GM18907 (cell line): ENCODE measurements around the gene ZBTB20.

ENCODE experiments used
- ATAC-seq: cut with Tn5 transposase; IDR thresholded peaks from one replicate; pipeline ENCODE4 v1.9.1; 2021; ENCODE audit warnings: mild to moderate bottlenecking, moderate library complexity; ENCODE audit not compliant: unreplicated experiment

ZBTB20 gene

DNA sequence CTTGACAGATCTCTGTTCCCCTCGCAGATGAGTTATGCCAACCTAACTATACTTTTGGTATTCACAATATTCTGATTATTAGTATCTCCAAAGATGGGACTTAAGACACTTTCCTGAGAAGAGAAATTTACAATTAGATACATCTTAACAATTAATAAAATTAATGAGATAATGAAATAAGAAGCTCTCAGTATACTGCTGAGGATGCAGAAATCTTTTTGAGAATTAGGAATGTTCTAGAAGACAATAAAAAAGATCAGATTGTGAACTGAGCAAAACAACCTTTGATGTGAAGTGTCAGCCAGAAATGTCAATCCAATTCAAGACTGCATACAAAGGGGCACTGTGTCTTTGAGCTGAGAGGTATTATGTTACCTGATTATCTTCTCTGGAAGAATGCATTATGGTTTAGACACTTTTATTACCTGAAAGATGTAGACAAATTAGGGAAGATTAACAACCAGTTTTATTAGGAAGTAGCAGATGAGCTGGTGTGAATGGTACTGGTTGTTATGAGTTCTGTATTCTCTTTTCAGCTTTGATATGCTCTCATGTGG lies 590.4 kb downstream of the ZBTB20 start:
- ATAC-seq, result no peak

DNA sequence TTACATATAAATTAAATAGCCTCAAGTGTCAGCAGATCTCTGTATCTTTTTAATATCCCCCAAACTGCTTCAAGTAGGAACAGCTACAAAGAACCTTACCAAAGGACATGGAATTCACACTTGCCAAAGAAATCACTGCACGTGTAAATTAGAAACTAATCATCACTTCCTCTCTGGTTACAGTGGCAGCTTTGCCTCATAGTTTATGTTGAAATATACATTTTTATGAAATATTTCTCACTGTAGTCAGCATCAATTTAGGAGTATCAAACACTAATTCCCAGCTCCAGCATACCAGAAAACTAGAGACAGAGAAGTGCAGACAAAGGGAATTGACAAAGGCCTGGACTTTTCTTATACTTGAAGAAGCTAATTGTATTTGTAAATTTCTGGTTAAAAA lies 592.4 kb downstream of the ZBTB20 start:
- no peak for ATAC-seq

DNA sequence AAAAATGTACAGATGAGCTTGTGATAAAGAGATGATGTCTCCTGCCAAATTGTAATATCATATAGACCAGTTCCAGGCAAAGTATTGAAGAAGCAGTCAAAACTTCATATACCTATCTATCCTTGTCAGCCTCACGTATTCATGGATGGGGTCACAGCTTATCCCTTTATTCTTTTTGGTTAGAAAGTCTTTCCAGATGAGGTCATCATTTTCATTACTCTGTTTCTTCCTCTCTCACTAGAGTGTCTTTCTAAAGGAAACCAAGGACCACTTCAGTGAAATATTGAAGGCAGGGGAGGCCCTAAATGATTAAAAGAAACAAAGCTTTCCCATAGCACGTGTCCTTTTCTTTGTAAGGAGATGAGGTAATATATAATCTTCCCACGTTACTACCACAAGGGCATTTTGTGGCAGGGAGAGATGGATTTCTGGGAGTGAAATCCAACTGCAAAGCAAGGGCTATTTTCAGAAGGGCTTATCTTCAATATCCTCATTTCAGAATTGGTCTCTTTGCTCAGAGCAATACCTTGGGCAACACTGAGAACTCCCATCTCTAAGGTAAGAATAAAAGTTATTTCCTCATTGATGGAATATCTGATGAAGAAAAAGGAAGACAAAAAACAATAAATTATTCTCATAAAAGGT lies 593.0 kb downstream of the ZBTB20 start:
- ATAC-seq, result no peak

DNA sequence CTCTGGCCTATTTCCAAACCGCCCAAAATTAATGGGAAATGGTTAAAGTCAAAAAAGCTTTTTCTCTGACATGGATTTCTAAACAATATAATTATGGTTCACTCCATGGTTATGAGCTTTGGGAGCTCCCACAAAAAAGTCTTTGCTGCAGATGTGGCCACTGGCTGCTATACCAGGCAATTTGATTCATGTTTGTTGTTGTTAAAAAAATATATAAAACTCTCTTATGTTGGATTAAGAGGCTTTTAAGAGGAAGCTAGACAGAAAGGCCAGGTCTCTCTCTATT lies 594.6 kb downstream of the ZBTB20 start:
- no peak for ATAC-seq

DNA sequence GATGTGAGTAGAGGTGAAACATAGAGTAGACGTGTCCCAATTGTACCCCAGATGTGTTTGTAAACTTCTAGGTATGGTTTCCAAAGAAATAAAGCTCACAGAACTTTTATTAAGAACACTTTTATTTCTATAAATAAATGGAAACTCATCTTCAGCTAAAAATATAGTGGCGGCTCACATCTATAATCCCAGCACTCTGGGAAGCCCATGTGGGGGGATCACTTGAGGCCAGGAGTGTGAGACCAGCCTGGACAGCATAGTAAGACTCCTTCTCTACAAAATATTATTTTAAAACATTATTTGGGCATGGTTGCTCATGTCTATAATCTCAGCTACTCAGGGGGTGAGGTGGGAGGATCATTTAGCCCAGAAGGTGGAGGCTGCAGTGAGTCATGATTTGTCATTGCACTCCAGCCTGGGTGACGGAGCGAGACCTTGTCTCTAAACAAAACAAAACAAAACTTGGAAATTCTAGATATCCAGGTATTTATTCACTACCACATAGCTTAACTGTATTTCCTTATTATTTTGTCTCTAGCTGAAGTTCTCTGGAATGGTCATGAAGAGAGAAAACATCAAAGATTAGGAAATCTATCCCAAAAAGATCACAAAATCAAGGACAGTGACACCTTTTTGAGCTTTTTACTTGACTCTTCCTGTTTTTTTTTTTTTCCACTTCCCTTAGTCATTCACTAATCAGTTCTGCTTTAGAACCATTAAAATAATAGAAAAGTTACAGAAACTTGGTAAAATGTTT lies 595.1 kb downstream of the ZBTB20 start:
- no peak for ATAC-seq

DNA sequence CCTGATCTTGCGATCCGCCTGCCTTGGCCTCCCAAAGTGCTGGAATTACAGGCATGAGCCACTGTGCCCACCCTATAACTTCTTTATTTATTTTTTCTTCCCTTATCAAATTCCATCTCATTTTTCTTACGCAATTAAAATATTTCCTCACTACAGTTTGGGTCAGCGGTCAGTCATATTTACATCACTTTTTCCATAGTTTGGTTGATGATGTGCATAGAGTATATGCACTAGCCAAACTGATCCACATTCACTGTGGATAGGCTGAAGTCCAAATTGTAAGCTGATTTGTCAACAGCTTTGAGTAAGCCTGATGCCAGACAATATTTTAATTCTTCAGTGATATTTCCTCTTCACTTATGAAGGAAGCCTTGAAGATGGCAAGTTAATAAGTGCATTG lies 596.9 kb downstream of the ZBTB20 start:
- ATAC-seq, result no peak

DNA sequence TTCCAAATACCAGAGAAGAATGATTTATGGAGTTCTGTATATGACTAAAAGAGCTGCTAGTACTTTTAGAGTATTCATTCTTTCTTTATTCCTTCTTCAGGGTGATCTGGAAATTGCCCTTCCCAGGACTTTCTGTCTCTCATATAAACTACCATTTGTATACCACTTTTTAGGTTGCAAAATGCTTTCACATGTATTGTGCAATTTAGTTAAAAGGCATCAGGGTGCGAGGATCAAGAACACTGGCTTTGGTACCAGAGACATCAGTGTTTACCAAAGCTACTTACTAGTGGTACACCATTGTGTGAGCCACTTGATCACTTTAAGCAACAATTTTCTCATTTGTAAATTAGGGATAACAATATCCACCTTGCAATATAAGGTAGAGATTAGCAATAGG lies 601.9 kb downstream of the ZBTB20 start:
- ATAC-seq, result no peak

DNA sequence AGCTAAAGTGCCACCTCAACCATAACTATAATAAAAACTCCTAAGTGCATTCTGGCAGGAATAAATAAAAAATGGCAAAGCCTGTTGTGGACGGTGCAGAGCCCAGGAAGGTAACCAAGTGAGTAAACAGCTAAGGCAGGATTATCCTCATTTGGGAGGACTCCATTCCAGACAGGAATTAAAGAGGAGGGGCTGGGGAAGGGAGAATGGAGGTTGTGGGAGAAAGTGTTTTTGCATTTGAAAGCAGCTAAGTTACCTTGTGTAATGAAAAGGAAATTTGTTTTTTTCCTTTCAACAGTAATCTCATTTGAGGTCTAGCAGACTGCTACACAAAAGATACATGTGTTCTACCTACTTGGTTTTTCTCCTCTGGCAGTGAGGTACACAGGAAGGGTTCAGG lies 604.7 kb downstream of the ZBTB20 start:
- ATAC-seq, result no peak

DNA sequence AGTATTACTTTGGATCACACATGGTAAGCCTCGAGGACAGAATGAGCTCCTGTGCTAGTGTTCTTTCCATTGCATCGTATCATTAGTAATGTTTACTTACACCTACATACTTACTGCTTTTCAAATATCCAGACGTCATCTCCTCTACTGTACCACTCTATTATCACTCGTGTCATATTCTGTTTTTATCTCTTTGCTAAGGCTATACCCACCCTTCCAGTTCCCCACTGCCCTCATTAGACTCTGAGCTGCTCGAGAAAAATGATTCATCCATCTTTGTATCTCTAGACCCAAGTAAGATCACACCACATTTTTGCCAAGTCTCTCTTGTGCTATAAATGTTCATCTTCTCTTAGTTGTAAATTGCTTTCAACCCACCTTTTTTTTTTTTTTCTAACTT lies 607.6 kb downstream of the ZBTB20 start:
- no peak for ATAC-seq

DNA sequence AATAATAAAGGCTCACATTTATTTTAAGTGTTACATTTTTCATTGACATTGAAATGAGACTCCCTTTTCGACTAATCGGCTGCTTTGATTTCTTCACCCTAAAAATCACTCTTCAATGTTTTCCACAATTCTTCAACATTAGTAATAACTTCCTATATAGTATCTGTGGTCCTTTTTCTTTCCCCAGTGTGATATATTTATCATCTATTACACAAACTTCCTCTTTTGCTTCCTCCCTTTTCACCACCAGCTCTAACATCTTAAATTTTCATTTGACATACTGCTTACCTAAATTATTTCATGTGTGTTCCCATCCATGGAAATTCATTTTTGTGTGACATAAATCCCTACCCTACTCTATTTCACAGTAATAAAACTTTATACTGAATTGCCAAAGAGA lies 608.9 kb downstream of the ZBTB20 start:
- ATAC-seq, result no peak

DNA sequence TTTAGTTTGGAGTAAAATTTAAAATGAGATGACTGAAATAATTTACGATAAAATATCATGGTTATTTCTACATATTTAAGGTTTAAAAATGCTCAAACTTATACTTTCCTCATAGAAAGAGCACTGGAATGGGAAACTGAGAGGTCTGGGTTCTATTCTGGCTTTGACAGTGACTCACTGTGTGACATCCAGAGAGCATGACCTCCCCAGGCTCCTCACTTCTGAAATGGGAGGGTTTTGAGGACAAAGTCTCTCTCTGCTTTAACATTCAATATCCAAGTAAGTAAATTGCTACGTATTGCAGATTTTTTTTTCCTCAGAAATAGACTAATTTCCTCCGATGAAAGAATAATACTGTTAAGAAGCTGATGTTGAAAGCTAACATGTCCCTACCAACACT lies 618.6 kb downstream of the ZBTB20 start:
- ATAC-seq, result no peak

DNA sequence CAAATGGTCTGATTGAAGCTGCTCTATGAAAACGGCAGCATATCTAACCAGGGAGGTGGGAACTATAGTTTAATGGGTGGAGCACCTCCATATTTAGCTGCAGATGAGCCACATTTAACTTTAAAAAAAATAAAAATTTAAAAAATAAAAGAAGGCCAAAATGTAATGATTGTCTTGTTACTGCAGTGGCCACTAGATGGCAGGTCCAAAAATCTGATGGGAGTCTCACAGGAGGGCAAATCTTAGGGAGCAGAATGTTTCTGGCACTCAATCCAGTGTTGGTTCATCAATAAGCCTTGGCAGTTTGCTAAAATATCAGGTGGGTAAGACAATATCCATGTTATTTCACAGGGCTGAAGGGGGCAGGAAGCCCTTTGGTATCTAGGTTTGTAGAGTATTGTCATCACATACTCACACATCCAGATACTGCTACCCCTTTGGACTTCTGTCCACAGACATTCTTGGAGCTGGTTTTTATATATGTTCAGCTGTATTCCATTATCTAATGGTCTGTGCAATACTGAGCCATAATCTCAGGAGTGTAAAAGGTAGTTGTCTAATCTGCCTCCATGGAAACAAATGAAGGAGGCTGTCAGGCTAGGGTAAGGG lies 619.9 kb downstream of the ZBTB20 start:
- no peak for ATAC-seq

DNA sequence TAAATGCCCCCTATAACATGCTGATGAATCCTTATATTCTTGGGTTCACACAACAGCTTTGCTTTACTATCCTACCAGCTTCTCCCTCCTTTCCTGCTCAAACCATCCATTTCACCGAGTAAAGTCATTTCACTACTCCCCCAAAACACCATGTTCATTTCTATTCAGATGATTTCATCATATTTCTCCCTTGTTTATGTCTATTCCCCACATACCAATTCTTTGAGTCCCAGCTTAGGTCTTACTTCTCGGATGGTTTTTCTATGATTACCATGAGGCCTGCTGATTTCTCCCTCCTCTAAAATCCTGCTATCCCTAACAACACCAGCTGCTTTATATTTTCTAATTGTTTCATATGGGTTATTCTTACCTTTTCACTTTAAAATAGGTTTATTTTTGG lies 621.8 kb downstream of the ZBTB20 start:
- ATAC-seq, result no peak

DNA sequence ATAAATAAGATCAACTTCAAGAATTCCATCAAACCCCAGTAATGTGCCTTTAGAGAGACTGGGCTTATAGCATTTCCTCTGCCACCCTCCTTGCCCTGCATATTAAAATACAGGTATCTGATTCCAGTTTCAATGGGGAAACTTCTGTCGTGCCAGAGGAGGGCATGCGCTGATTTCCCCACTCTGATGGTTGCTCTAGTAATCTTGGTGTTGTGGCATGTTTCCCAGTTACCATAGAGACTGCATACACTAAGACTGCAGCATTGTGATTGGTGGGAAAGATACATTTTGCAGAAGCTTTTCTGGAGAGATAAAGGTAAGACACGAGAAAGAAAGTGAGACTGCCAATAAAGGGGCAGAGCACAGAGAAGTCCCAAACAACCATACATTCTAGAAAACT lies 627.7 kb downstream of the ZBTB20 start:
- peak; percentile 91 for ATAC-seq

DNA sequence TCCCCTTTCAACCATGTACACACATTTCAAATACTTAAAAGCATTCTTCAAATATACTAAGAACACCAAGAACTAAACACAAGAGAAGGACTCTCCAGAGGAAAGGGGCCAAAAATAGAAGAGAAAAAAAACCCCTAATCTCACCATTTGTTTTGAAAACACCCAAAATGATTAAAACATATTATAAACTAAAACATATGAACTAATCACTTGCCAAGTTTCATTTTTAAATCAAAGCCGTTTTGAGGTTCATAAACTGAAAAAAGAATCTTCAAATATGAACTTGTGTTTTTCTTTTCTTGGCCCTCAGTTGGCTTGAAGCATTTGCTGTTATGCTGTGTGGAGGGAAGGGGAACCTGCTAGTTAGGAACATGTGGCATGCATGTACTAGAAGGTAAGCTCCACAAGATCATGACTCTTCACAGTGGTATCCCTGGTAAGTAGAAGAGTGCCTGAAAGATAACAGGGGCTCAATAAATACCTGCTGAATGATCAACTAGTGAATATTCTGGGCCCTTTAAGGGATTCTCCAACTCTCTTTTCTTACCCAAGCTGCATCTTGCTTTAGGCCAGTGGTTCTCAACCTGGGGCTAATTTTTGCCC lies 628.8 kb downstream of the ZBTB20 start:
- ATAC-seq, result no peak

DNA sequence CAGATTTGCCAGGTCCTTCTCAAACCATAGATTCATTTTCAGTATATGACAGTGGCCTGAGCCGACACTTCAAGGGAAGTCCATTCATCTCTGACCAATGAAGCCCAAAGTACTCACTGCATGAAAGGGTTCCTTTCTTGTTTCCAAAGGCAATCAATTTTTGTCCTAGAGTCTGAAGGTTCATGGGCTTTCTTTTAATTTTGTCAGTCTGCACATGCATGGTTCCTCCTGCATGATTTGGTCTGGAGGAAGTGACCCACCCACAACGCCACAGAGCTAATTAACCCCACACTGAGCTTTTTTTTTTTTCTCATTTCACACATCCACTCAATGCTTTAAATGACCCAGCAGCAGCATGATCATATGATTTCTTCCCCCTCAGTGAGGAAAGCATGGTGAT lies 636.9 kb downstream of the ZBTB20 start:
- no peak for ATAC-seq

DNA sequence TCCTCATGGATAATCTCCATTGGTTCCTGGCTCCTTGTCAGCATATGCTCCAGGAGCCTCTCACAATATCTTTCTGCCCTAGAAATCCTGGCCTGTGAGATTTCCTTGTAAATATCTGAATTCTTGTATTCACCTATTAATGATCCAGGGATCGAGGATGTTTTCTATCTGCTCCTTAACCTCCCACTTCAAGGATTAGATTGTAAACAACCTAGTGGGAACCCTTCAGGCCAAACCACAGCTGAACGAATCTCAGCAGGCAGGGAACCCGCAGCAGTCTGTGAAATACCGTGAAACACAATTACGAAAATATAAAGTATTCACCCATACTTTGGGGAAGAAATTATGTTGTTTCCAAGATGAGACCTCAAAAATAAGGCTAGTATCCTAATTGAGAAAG lies 637.3 kb downstream of the ZBTB20 start:
- no peak for ATAC-seq

DNA sequence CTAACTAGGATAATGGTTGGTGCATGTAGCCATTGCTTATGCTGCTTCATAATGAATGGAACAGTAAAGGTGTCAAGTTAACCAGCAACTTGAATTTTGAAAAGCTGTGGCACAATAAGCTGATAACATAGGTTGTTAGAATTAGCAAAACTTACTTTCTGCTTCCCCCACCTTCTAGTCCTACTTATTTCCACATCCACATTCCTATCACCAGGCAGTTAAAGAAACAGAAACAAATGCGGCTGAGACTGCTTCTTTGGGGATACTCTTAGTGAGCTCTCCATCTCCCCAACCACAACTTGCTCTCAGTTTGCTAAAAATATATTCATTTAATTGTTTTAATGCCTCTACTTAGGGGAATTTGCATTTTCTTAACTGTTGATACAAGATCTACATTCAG lies 638.1 kb downstream of the ZBTB20 start:
- ATAC-seq, result no peak

DNA sequence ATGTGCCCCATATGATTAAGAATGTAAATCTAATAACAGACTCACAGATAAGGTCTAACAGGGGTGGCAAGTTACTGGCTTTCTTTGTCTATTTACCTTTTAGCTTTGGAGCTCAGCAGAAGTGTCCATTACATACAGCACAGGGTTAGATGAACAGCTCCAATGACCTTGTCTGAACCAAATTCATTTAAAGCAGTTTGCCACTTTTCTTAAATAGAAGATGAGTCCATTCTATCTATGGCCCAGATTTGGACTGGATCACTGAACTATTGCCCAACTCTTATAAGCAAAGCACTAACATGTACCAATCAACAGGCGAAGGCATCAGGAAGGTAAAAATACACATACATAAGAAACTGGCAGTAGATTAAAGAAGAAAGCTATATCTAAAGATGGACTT lies 638.9 kb downstream of the ZBTB20 start:
- ATAC-seq, result no peak

DNA sequence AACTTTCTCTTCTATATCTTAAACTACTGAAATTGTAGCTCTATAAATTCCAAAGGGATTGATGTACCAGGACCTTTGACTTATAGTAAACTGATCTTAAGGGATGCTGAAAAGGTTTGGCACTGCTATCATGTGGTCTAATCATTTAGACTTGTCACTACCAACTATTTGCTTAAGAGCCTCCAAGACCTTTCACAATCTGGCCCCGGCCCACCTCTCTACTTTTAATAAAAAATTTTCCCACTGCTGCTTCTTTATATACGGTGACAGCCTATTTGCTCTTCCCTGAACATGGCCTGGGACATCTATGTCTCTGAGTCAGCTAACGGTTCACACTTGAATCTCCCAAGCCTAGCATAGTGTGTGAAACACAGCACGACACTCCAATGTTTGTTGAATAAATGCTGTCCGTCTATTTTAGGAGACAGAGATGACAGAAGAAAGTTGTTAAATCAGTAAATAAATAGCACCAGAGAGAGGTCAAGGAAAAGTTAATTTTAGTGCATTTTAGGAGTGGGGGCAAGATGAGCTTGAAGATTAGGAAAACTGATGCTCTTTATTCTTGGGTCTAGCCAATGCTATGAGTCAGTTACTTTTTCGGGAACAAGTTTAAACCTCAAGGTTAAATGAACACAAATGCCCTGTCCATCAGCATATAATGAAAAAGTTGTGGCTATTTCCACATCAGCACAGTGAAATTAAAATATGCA lies 640.3 kb downstream of the ZBTB20 start:
- ATAC-seq, result no peak

DNA sequence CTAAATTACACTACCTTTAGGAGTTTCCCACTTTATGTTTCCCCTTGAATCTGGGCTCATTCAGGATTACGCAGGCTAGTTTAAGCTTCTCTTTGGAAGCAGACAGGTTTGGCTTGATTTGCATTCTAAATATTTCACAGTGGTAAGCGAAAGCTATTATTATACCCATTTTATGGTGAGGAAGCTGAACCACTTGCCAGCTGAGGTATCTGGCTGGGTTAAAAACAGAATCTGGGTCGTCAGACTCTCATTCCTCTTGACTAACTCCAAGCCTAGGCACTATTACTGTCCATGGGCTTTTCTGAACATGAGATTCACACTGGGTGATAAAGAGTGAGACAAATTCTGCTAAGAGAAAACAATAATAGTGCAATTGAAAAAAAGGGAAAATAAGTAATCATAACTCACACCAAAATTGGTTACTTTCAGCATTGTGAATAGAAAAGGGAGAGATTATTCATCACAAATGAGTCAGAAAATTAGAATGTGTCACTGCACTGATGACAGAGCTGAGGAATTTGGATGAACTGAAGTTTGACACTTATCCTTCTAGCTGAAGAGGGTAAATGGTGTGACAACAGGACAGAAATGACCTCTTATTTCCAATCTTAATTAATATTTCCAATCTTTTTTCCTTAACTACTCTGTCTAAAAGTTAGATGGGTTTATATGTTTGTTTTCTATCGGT lies 642.0 kb downstream of the ZBTB20 start:
- no peak for ATAC-seq
